Measurements from ENCODE around the gene HS3ST4. TPM values are rescaled to one million over a fixed set of nuclear protein-coding genes. Genes with fewer than 3 reads are reported as not detected.

Gene HS3ST4
- polyA plus RNA-seq, 3 donors = 0.41 to 0.56 (median 0.52) TPM

GRCh38 chr16:26186091-26186615 lies 494.4 kb downstream of the HS3ST4 start:
- no peak for DNase-seq
